GM04503 (cell line): ENCODE results near the gene PPP1R8.

Source experiments
- DNase-seq: peaks from one replicate; pipeline ENCODE4 v3.0.0-alpha.2; 2012; ENCODE audit warnings: low read depth

The PPP1R8 gene

DNA sequence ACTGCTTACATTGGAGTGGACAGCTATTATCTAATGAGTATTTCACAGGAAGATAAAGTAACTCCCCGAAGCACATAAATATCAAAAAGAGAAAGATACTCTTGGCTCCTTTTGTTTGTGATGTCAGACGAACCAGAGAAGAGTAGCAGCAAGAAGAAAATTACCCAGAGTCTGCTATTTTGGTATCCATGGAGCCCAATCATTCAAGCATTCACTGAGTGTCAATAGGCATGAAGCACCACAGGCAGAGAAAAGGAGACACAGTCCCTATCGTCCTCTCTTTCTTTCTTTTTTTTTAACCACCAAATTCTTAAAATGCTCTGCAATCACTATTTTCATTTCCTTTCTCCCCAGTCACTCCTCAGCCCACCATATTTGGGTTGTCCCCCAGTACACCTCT, 63.9 kb downstream of the PPP1R8 start:
- DNase-seq: no peak
